ENCODE data around the gene VWF.
"Not testable (repeated sequence)": the region's sequence is repeated elsewhere in the genome, so short reads cannot be mapped to it uniquely, and the experiment has no call there.

The VWF gene

GRCh38 chr12:6032726-6033125, 91.7 kb downstream of the VWF start:
- no peak for DNase-seq (ENCODE audit: low read depth in 2 of 2)
- H3K4me3 ChIP-seq (replicated peaks in 1 of 2; ENCODE audit: low read depth in 2 of 2, low read length in 2 of 2), result no peak overlapping the region
- no peak for TF ChIP-seq CTCF (IDR thresholded peaks at IDR 0.05; ENCODE audit: low read depth, low read length)

DNA sequence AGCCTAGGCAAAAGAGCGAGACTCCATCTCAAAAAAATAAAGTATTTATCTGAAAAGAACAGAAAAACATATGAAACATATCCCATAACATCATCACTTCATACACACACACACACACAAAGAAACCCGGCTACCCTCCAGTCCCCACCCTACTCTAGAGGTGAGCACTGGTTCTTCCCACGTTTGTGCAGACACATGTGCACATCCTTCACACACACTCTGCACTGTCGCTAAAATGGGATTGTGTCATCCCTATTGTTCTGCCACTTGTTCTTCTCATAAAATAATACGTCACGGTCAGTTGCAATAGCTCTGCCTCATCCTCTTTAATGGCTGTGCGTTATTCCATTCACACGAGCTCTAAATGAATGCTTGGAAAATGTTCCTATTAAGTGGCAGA, 93.5 kb downstream of the VWF start:
- no peak for DNase-seq (ENCODE audit: low read depth in 2 of 2)
- H3K4me3 ChIP-seq (replicated peaks in 1 of 2; ENCODE audit: low read depth in 2 of 2, low read length in 2 of 2), result no peak overlapping the region
- TF ChIP-seq CTCF (IDR thresholded peaks at IDR 0.05; ENCODE audit: low read depth, low read length), result no peak

DNA sequence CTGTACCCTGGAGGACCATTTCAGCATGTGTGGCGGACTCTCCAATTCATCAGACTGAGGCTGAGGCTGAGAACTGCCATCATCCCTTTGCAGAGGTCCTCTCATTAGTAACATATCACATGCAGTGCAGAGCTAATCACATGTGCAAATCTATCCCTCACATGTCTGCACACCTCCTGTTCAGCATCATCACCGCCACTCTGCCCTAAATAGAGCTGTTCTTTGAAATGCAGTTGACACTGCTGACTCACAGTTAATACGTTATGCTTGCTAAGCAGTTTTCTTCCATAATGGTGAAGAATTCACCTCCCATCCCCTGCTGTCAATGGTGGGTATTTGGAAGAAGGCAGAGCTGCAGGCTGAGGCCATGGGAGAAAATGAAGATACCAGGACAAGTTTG, 94.4 kb downstream of the VWF start:
- no peak for TF ChIP-seq CTCF (IDR thresholded peaks at IDR 0.05; ENCODE audit: low read depth, low read length)
- no peak overlapping the region for H3K4me3 ChIP-seq (replicated peaks in 1 of 2; ENCODE audit: low read depth in 2 of 2, low read length in 2 of 2)
- no peak for DNase-seq (ENCODE audit: low read depth in 2 of 2)

DNA sequence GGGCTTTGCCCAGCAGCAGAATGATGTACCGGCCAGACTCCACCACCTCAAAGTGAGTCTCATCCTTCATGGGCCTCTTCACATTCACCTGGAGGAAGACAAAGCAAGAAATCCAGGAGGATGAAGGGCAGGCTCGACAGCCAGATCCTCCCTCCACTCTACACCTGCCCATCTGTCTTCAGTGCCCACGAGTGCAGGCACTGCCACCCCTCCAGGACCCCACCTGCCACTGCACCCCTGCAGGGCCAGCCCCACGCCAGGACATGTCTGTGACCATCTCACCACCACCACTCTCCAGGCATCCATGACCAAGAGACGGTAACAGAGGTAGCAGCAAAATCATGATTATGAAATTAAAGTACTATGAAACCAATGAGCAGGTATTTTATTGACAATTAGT, 95.1 kb downstream of the VWF start:
- no peak for TF ChIP-seq CTCF (IDR thresholded peaks at IDR 0.05; ENCODE audit: low read depth, low read length)
- no peak for DNase-seq (ENCODE audit: low read depth in 2 of 2)
- H3K4me3 ChIP-seq (replicated peaks in 1 of 2; ENCODE audit: low read depth in 2 of 2, low read length in 2 of 2), result no peak overlapping the region

DNA sequence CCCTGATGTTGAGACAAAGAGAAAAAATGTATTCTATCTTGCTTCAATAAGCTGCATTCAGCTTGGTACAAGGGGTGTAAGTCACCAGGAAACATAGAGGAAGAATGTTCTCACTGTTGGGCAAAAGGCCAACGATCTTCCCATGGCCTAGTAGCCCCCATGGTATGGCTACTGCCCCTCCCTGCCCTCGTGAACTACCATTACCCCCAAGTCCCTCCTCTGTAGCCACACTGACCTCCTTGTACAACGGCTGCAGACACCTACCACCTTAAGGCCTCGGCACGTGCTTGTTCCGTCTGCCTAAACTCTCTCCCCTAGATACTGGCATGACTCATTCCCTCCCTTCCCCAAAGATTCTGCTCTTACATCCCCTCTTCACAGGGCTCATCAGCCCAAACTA, 97.5 kb downstream of the VWF start:
- no peak for DNase-seq (ENCODE audit: low read depth in 2 of 2)
- TF ChIP-seq CTCF (IDR thresholded peaks at IDR 0.05; ENCODE audit: low read depth, low read length), result no peak
- no peak overlapping the region for H3K4me3 ChIP-seq (replicated peaks in 1 of 2; ENCODE audit: low read depth in 2 of 2, low read length in 2 of 2)

- DNase-seq (ENCODE audit: low read depth in 2 of 2); H3K4me3 ChIP-seq (replicated peaks in 1 of 2; ENCODE audit: low read depth in 2 of 2, low read length in 2 of 2): not testable (repeated sequence)
Measured at GRCh38 chr12:6025703-6026298, 98.7 kb downstream of the VWF start.

GRCh38 chr12:6024066-6024465, 100.4 kb downstream of the VWF start:
- DNase-seq (ENCODE audit: low read depth in 2 of 2); H3K4me3 ChIP-seq (replicated peaks in 1 of 2; ENCODE audit: low read depth in 2 of 2, low read length in 2 of 2): not testable (repeated sequence)

- no peak for DNase-seq (ENCODE audit: low read depth in 2 of 2)
- no peak for TF ChIP-seq CTCF (IDR thresholded peaks at IDR 0.05; ENCODE audit: low read depth, low read length)
- H3K4me3 ChIP-seq (replicated peaks in 1 of 2; ENCODE audit: low read depth in 2 of 2, low read length in 2 of 2), result no peak overlapping the region
Measured at GRCh38 chr12:6020930-6021329, 103.5 kb downstream of the VWF start.

- not testable (repeated sequence) for DNase-seq (ENCODE audit: low read depth in 2 of 2)
Measured at GRCh38 chr12:6020511-6020910, 104.0 kb downstream of the VWF start.

GRCh38 chr12:6019256-6019655, 105.2 kb downstream of the VWF start:
- not testable (repeated sequence) for H3K4me3 ChIP-seq (replicated peaks in 1 of 2; ENCODE audit: low read depth in 2 of 2, low read length in 2 of 2); DNase-seq (ENCODE audit: low read depth in 2 of 2)

More at GRCh38 chr12:6020511-6020910, 104.0 kb downstream of the VWF start:
- H3K4me3 ChIP-seq (replicated peaks in 1 of 2; ENCODE audit: low read depth in 2 of 2, low read length in 2 of 2), result not testable (repeated sequence)
